ENCODE measurements around the gene HRNR. TPM values are rescaled to one million over a fixed set of nuclear protein-coding genes. Genes with fewer than 3 reads are reported as not detected.

HRNR gene
- total RNA-seq = not detected in 2 replicates

DNA sequence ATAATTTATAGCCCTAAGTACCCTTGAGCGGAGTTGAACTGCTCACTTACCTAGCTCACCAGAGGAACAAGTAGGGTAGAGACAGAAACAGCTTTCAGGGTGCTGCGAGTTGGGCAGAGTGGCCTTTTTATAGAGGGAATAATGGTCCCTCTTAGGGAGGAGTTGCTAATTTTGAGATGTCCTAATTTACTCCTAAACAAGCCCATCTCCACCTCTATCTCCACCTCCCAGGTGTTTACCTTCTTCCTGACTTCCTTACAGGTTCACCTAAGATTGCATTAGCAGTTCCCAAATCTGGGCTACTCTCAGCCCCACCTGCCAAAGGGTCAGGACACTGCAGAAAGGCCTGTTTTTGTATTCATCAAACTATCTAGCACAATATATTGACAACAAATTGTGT, at the start of gene HRNR:
HRNR (minus strand) TSS at position 101 of the 400 bp plus-strand sequence. CDS start 940 bp downstream, outside the sequence.

Other genes starting within 250 kb of the HRNR start
- gene S100A10, start 230.3 kb downstream of the HRNR start, total RNA-seq = 417 and 612 TPM in 2 replicates
- 973 and 1,471 TPM in 2 replicates for gene S100A11, start 187.2 kb downstream of the HRNR start, total RNA-seq
- 0.08 TPM in 1 of 2 replicates, not detected in the other for gene TCHHL1, start 135.1 kb downstream of the HRNR start, total RNA-seq
- gene TCHH, start 108.7 kb downstream of the HRNR start, total RNA-seq = 0.04 TPM in 1 of 2 replicates, not detected in the other
- gene RPTN, start 65.0 kb downstream of the HRNR start, total RNA-seq = not detected in 2 replicates
- gene FLG, start 101.0 kb upstream of the HRNR start, total RNA-seq = 0.08 and 0.16 TPM in 2 replicates
- gene FLG2, start 135.8 kb upstream of the HRNR start, total RNA-seq = not detected in 2 replicates
- not detected in 2 replicates for gene CRNN, start 190.1 kb upstream of the HRNR start, total RNA-seq